GM21526 (cell line): ENCODE results near the gene TMEM63B.
"Not testable (repeated sequence)": the region's sequence is repeated elsewhere in the genome, so short reads cannot be mapped to it uniquely, and the experiment has no call there.

Source experiments
- ATAC-seq: cut with Tn5 transposase; IDR thresholded peaks from one replicate; pipeline ENCODE4 v1.9.1; 2021; ENCODE audit warnings: moderate library complexity; ENCODE audit not compliant: unreplicated experiment, low FRiP score

Gene TMEM63B

DNA sequence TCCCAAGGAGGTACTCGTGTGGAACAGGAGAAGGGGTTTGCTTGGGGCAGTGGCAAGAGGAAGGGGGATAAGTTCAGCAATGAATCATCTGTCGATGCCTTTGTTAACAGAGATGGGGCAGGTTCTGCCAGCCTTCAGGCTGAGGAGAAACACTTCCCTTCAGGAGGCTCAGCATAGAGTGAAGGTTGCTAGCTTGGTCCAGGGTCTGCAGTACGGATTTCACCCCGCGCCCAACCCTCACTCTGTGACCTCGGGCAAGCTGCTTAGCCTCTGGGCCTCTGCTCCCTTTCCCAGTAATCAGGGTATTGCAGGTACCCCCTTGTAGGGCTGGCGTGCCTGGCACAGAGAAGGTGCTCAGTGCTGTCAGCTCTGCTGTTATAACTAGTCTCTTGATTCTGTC is 38.8 kb downstream of the TMEM63B start:
- ATAC-seq: no peak

DNA sequence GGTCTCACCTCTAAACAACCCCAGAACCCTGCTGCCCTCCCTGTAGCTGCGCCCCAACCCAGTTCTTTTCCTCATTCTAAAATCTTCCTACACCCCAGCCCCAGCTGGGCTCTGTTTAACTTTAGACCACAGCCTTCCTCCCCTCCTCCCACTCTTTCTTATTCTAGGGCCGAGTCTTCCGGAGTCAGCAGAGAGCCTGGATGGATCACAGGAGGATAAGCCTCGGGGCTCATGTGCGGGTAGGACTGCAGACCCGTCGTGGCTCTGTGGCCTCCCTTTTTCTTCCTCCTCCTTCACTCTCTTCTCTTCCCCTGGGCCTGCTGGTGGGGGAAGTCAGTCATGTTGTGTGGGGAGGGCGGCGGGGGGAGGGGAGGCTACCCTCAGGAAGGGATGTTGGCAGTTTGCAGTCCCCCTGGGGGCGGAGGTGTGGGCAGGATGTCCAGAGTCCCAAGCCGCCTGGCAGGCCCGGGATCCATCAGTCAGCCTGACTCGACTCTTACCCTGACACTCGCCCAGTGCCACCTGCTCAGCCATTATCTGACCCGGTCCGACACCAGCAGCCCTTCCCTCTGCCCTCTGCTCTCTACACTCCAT is 39.3 kb downstream of the TMEM63B start:
- no peak for ATAC-seq

DNA sequence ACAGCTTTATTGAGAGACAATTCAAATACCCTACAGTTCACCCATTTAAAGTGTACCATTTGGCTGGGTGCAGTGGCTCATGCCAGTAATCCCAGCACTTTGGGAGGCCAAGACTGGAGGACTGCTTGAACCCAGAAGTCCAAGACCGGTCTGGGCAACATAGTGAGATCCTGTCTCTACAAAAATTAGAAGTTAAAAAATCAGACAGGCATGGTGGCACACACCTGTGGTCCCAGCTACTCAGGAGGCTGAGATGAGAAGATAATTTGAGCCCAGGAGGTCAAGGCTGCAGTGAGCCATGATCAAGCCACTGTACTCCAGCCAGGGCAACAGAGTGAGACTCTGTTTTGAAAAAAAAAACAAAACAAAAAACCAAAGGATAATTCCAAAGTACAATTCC is 40.2 kb downstream of the TMEM63B start:
- ATAC-seq: no peak

DNA sequence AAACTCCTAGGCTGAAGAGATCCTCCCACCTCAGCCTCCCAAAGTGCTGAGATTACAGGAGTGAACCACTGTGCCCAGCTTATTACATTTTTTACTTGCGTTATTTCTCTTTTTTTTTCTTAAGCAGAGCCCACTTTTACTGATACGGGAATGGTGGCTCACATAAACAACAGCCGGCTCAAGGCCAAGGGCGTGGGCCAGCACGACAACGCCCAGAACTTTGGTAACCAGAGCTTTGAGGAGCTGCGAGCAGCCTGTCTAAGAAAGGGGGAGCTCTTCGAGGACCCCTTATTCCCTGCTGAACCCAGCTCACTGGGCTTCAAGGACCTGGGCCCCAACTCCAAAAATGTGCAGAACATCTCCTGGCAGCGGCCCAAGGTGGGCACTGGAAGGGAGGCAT is 41.8 kb downstream of the TMEM63B start:
- ATAC-seq: no peak

GRCh38 chr6:44169886-44170570 is 42.7 kb downstream of the TMEM63B start:
- no peak for ATAC-seq

DNA sequence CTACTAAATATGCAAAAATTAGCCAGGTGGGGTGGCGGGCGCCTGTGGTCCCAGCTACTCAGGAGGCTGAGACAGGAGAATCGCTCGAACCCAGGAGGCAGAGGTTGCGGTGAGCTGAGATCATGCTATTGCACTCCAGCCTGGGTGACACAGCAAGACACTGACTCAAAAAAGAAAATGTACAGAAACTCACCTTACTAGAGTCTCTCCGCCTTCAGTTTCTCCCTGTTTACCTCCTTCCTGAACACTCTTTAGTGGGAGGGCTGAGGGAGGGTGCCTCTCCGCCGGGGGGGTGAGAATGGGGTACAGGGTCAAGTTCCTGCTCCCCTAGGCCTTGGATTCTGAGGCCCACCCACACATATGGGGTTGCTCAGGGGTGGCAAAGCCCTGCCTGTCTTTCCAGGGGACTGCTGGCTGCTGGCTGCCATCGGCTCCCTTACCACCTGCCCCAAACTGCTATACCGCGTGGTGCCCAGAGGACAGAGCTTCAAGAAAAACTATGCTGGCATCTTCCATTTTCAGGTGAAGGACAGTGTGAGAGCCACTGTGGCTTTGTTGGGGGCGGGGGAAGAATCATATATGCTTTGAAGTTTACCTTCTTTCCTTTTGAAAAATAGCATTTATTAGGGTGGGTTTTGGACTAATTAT is 44.7 kb downstream of the TMEM63B start:
- ATAC-seq: no peak

GRCh38 chr6:44172731-44173500 is 45.6 kb downstream of the TMEM63B start:
- peak; percentile 54 for ATAC-seq

DNA sequence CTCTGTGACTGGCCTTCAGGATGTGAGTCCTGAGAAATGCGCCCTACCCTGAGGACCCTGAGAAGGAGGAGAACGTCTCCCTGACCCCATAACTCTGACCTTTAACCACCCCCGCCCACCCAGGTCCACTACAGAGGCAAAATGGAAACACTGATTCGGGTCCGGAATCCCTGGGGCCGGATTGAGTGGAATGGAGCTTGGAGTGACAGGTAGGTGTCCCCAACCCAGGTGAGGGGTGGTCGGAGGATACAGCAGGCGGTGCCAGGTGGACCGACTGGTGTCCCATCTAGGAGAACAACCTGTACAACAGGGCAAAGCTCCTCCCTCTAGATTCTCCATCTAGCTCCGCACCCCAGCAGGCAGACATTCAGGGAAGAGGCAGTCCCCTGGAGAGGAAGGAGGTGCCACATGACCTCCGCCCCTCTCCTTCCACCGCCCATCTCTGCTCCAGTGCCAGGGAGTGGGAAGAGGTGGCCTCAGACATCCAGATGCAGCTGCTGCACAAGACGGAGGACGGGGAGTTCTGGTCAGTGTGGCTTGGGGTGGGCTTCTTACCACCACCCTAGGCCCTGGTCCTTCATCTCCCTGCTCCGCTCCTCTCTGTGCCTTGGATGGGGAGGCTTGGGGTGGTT is 48.9 kb downstream of the TMEM63B start:
- no peak for ATAC-seq

DNA sequence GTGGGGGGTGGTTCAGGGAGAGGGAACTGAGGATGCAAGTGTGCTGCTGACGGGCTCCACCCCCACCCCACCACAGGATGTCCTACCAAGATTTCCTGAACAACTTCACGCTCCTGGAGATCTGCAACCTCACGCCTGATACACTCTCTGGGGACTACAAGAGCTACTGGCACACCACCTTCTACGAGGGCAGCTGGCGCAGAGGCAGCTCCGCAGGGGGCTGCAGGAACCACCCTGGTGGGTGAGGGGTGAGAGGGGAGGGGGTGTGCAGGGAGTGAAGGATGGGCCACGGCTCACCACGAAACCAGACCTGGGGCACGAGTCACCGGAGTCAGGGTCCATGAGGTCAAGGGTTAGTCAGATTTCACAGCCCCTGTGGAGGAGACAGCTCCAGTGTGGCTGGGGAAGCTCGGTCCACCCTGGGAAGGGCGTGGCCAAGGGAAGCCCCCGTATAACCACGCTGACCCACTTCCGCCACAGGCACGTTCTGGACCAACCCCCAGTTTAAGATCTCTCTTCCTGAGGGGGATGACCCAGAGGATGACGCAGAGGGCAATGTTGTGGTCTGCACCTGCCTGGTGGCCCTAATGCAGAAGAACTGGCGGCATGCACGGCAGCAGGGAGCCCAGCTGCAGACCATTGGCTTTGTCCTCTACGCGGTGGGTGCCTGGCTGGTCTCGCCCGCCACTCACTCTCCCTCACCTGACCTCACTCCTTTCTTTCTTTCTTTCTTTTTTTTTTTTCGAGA is 49.6 kb downstream of the TMEM63B start:
- ATAC-seq: no peak

DNA sequence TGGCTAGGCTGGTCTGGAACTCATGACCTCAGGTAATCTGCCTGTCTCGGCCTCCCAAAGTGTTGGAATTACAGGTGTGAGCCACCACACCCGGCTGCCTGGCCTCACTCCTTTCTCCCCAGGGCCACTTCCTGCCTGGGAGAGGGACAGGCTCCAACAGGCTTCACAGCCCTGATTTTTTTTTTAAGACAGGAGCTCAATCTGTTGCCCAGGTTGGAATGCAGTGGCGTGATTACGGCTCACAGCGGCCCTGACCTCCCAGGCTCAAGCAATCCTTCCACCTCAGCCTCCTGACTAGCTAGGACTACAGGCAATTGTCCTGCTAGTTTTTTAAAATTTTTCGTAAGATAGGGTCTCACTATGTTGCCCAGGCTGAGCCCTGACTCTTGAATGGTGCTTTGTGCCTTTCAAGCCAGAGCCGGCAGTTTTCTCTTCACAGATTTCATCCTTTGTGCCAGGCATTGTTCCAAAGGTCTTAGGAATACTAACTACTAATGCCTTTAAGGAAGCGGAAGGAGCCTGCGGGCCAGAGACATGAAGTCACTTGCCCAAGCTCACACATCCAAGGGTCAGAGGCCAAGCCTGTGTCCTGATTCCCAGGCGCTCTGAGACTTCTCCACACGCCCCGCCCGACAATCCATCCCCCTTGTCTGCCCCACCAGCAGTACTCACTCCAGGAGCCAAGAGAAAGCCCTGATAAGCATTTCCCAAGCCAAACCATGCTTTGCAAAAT is 50.5 kb downstream of the TMEM63B start:
- ATAC-seq: no peak

GRCh38 chr6:44178424-44179071 is 51.2 kb downstream of the TMEM63B start:
- ATAC-seq: no peak

DNA sequence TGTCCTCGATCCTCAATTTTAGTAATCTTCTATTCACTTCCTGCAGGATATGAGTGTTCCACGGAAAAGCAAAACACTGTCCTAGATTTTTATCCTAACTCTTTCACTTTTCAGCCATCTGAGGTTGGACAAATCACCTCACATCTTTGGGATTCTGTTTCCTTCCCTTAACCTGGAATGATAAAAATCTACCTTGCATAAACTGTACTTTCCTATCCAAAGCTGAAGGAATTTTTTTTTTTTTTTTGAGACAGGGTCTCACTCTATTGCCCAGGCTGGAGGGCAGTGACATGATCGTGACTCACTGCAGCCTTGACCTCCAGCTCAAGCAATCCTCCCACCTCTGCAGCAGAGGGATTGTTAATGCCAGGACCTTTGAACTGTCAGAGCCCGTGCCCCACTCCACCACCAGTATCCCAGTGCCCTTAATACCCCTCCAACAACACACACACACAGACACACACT is 51.8 kb downstream of the TMEM63B start:
- no peak for ATAC-seq

DNA sequence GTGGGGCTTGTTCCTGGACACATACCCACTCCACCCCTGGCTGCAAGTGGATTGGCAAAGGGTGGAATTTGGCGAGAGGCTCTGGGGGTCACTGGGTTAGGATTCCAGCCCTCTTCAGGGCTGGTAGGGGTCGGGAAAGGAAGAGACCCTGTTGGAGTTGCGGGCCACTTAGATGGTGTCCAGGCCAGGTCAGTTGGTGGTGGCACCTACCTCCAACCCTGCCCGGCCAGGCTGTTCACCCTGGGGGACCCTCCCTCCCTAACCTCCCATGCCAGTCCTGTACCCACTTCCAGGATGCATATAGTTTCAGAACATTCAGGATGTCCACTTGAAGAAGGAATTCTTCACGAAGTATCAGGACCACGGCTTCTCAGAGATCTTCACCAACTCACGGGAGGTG is 52.3 kb downstream of the TMEM63B start:
- ATAC-seq: no peak

DNA sequence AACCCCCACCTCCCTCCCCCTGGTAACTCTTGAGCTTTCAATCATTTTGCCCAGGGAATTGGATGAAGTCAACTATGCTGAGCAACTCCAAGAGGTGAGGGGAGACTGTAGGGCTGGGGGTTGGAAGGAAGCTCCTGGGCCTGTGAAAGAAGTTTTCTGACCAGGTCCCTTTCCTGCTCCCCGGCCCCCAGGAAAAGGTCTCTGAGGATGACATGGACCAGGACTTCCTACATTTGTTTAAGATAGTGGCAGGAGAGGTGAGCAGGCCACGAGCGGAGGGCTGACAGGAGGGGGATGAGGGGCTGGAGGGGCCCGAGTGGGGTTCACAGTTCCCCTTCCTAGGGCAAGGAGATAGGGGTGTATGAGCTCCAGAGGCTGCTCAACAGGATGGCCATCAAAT is 53.1 kb downstream of the TMEM63B start:
- no peak for ATAC-seq

GRCh38 chr6:44180886-44181285 is 53.5 kb downstream of the TMEM63B start:
- no peak for ATAC-seq

GRCh38 chr6:44181784-44182183 is 54.4 kb downstream of the TMEM63B start:
- not testable (repeated sequence) for ATAC-seq

DNA sequence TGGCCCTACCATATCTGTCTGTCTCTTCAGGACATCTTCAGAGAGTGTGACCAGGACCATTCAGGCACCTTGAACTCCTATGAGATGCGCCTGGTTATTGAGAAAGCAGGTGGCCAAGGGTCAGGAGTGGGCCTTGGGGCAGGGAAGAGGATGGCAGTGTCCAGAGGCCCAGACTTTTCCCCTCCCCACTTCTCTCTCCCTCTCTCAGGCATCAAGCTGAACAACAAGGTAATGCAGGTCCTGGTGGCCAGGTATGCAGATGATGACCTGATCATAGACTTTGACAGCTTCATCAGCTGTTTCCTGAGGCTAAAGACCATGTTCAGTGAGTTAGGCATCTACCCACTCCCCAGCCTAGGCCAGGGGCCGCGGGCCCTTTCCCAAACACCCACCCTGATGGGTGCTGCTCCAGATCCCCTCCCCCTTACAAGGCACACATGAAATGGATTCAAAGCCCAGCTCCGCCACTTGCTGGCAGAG is 55.6 kb downstream of the TMEM63B start:
- ATAC-seq: no peak

DNA sequence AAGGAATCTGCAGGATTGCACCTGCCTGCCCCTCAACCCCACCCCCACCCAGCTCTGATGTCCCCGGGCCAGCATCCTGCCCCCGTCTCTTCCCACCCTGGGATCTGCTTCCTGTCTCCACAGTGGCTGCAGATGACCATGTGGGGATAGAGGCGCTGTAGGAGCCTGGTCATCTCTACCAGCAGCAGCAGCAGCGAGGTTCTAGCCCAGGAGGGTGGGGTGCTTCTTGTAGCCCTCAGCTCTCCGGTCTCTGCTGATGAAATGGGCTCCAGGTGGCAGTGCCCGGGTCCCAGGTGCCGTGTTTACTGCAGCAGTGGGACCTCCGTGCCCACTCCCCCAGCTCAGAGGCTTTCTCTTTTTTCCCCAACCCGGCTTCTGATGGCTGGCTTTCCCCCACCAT is 56.4 kb downstream of the TMEM63B start:
- no peak for ATAC-seq

DNA sequence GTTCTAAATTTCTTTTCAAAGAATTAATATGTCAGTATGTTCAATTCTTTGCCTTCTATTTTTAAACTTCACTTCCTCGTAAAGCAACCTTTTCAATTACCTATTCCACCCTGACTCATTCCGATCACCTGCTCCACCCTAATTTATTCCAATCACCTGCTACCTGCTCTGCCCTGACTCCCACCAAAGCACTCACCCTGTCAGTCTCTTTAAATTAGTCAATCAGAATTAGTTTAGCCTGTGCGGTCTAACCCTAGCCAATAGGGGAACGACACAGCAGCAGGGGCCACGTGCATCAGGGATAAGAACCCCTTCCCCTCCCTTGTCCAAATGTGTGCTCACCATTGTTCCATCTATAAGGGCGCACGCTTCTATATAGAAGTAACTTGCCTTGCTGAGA is 58.0 kb downstream of the TMEM63B start:
- not testable (repeated sequence) for ATAC-seq
